GM18867 (cell line): ENCODE data around the gene KANTR.

Source experiments
- ATAC-seq: cut with Tn5 transposase; IDR thresholded peaks from one replicate; pipeline ENCODE4 v1.9.1; 2021; ENCODE audit warnings: mild to moderate bottlenecking, moderate library complexity; ENCODE audit not compliant: unreplicated experiment

The KANTR gene

GRCh38 chrX:53080628-53081580 is 13.0 kb upstream of the KANTR start:
- ATAC-seq: no peak

DNA sequence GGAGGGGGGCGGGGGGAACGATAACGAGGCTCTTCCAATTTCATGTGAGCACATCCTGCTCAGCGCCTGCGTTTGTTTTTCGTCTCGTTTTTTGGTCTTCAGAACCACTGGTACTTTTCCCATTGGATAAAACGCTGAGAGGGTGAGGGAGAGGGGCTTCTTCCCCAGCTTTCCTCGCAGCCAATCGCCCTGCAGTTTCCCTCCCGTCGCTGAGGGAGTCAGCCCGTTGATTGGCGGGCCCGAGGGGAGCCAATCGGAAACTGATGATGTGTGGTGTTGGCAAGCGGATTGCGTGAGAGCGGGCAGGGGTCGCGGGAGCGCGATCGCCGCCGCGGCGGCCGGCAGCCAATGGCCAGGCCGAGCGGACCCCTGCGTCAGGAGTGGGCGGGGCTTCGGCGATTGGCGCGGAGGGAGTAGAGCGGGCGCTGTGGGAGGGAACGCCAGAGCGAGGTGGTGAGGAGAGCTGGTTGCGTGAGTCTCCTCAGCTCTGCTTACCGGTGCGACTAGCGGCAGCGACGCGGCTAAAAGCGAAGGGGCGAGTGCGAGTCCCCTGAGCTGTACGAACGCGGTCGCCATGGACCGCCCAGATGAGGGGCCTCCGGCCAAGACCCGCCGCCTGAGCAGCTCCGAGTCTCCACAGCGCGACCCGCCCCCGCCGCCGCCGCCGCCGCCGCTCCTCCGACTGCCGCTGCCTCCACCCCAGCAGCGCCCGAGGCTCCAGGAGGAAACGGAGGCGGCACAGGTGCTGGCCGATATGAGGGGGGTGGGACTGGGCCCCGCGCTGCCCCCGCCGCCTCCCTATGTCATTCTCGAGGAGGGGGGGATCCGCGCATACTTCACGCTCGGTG is 11.8 kb upstream of the KANTR start, which contains the start of gene TSPYL2:
Gene TSPYL2, plus strand, starts transcription at position 443 of the 848 bp plus-strand sequence. Its CDS starts 132 bp downstream, at position 575.
- ATAC-seq: peak; percentile 92

- ATAC-seq: no peak
Measured at GRCh38 chrX:53082773-53083616, 10.9 kb upstream of the KANTR start.

DNA sequence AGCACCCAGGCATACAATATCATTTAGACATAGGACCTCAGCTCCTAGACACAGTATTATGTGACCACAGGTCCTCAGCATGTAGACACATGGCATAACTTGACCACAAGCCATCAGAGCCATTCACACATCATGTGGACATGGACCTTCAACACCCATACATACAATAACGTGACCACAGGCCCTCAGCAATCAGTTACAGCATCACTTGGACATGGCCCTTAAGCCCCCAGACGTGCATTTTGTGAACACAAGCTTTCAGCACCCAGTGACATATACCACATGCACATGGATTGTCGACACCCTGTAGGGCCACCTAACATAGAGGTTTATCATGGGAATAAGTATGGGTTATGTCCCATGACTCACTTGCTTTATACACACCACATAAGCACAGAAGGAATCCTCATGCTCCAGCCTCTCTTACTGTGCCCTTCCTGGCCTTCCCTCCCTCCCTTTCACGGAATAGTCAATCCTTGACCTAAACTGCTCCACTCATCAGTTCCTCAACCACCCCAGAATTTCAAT is 9.8 kb upstream of the KANTR start:
- ATAC-seq: no peak

GRCh38 chrX:53084863-53085262 is 9.1 kb upstream of the KANTR start:
- ATAC-seq: no peak

GRCh38 chrX:53085661-53086229 is 8.2 kb upstream of the KANTR start:
- no peak for ATAC-seq

- no peak for ATAC-seq
Measured at GRCh38 chrX:53086464-53086863, 7.5 kb upstream of the KANTR start.

DNA sequence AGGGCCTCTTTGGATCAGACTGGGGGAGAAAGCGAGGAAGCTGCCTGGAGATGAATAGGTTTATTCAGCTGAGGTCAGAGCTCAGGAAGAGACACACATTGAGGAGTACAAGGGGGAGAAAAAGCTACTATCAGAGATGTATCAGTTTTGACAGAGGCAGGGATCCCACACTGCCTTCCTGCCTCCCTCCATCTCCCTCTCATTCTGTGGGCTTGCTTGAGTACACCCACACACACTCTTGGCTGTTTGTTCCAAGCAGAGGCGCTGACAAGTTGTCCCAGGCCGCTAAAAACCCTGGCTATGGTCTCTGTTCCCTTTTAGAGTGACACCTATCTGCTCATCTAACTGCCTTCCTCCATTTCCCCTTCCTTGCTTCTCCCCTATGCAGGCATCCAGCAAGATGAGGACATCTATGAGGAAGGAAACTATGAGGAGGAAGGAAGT is 6.5 kb upstream of the KANTR start:
- no peak for ATAC-seq

DNA sequence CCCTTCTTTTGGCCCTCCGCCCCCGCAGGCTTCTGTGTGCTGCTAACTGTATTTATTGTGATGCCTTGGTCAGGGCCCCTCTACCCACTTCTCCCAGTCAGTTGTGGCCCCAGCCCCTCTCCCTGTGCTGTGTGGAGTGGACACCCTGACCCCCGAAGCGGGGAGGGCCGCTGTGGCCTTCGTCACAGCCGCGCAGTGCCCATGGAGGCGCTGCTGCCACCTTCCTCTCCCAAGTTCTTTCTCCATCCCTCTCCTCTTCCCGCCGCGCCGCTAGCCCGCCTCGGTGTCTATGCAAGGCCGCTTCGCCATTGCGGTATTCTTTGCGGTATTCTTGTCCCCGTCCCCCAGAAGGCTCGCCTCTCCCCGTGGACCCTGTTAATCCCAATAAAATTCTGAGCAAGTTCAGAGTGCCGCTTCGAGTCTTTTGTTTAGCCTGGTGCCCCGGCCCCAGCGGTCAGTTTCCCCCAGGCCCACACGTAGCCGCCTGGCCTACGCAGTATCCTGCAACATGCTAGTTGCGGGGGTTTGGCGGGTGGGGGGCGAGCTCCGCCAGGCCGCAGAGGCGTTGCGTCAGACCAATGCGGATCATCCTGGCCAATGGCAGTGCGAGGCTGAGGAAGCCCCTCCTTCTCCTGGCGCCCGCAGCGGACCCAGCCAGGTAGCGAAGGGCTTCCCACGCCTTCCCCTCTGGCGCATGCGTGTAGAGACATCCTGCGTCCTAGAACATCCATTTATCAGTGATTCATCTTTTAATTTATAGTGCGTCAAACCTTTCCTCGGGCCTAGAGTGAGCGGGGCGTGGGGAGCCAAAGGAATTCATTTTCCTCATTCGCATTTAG is 5.6 kb upstream of the KANTR start:
- ATAC-seq: no peak

- no peak for ATAC-seq
Measured at GRCh38 chrX:53089224-53089842, 4.6 kb upstream of the KANTR start.

DNA sequence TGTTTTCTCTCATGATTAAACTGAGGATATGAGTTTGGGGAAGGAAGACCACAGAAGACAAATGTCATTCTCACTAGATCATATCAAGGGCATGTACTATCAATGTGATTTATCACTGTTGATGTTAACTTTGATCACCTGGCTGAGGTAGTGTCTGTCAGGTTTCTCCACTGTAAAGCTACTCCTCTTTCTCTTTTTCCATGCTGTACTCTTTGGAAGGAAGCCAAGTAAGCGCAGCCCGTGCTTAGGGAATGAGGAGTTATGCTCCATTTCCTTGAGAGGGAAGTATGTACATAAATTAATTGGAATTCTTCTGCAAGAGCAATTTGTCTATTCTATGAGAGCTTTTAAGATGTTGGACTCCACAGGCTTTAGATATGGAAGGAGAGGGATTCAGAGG is 4.0 kb upstream of the KANTR start:
- ATAC-seq: no peak

- no peak for ATAC-seq
Measured at GRCh38 chrX:53091354-53091753, 2.6 kb upstream of the KANTR start.

- peak; percentile 51 for ATAC-seq
Measured at GRCh38 chrX:53093177-53093655, 726 bp upstream of the KANTR start.

- ATAC-seq: no peak
Measured at GRCh38 chrX:53094582-53094905, 602 bp downstream of the KANTR start.

DNA sequence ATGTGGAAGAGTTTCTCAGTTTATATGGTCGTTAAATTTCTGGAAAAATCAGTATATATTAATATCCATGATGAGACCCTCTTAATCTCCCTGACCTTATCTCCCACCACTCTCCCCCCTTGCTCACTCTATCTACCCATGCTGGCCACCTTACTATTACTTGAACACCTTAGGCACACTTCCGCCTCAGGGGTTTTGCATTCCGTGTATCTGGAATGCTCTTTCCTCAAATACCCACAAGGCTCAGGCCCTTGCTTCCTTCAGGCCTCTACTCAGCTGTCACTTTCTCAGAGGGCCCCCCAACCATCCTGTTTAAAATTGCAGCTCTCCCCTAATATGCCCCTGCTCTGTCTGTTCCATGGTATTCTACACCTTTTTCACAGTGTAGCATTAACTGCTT is 1.9 kb downstream of the KANTR start:
- no peak for ATAC-seq

DNA sequence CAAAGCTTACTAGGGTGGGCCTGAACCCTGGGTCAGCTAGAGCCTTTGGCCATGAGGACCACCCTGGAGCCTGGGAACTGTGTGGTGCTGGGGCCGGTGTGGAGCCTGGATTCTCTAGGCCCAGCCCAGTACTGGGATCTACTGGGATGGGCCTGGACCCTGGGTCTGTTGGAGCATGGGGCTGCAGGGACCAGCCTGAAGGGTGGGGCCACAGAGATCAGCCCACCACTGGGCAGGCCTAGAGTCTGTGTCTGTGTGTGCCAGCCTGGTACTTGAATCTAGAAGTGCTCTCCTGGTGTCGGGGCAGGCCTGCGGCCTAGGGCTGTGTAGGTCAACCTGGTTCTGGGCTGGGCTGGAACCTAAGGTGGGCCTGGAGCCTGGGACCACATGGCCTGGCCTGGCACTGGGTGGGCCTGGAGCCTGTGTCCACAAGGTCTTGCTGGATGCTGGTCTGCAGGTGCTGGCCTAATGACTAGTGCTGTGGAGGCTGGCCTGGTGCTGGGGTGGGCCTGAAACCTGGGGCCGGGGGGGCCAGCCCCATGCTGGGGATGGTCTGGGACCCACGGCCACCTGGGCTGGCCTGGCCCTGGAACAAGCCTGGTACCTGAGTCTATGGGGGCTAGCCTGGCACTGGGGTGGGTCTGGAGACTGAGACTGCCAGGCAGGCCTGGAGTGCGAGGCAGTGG is 21.1 kb downstream of the KANTR start:
- no peak for ATAC-seq

GRCh38 chrX:53115550-53115874 is 21.6 kb downstream of the KANTR start:
- ATAC-seq: no peak

DNA sequence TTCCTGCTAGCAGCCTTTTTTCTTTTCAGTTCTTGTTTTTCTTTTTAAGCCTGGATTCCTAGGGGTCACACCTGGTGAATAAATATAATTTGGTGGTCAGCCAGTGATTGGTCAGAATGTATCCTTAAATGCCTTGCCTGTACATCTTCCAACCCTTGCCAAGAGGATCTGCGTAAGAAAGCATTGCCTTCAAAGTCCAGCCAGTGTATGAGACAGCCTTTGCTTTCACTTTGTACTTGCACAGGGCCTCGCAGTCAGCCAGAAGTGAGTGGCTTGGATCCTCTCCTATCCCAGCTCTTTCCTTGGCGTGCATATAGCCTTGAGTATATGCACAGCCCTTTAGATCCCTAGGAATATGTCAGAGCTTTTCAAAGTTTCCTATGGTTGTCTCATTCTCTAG is 22.2 kb downstream of the KANTR start:
- ATAC-seq: no peak
